Subcutaneous adipose tissue (tissue), 4 donors: ENCODE measurements around the gene DUSP3. TPM values are rescaled to one million over a fixed set of nuclear protein-coding genes. Genes with fewer than 3 reads are reported as not detected.

Experiments used
- CTCF ChIP-seq: fragments of 450-650 bp; IDR thresholded peaks from one replicate; pipeline ENCODE4 v1.5.1; 2016; ENCODE audit warnings: low read depth, mild to moderate bottlenecking, control low read depth, antibody characterized with exemption, moderate library complexity
- total RNA-seq, 4 donors: library from RNA; depleted of rRNA; stranded (reverse); fragments of >200 nt; gene quantifications; one replicate each; pipeline ENCODE4 v1.1.0, GENCODE V29; 2016

The DUSP3 gene
- total RNA-seq, 4 donors from 2014 or later, result 55.4 to 86.4 (median 60.2) TPM

- TF ChIP-seq CTCF, result no peak
These were observed 40.2 kb upstream of the DUSP3 start for GRCh38 chr17:43818966-43819365.

GRCh38 chr17:43817826-43818225 lies 39.0 kb upstream of the DUSP3 start:
- TF ChIP-seq CTCF, result no peak

GRCh38 chr17:43816336-43817320 lies 37.9 kb upstream of the DUSP3 start:
- TF ChIP-seq CTCF, result no peak

- no peak for TF ChIP-seq CTCF
These were observed 35.9 kb upstream of the DUSP3 start for GRCh38 chr17:43814714-43815113.

- no peak for TF ChIP-seq CTCF
These were observed 35.2 kb upstream of the DUSP3 start for GRCh38 chr17:43814026-43814425.

GRCh38 chr17:43813386-43813785 lies 34.6 kb upstream of the DUSP3 start:
- no peak for TF ChIP-seq CTCF

- TF ChIP-seq CTCF, result no peak
These were observed 33.9 kb upstream of the DUSP3 start for GRCh38 chr17:43812396-43813265.
